HepG2 (cell line): Measurements from ENCODE around the gene KPNA3. TPM values are rescaled to one million over a fixed set of nuclear protein-coding genes. Genes with fewer than 3 reads are reported as not detected.

Experiments used
- AGO1 ChIP-seq: fragments of 200-400 bp; formaldehyde crosslinking; IDR thresholded peaks from 2 replicates; pipeline ENCODE4 v1.6.1; 2017; ENCODE audit warnings: mild to moderate bottlenecking, low read depth, low read length, moderate library complexity; ENCODE audit not compliant: poor library complexity, severe bottlenecking
- ARID2 ChIP-seq: sonication (generic); formaldehyde crosslinking; IDR thresholded peaks from 2 replicates; pipeline ENCODE4 v1.8.1; 2022; ENCODE audit warnings: mild to moderate bottlenecking, missing genetic modification reagents, borderline replicate concordance
- ERF ChIP-seq: IDR thresholded peaks from 2 replicates; pipeline ENCODE4 v1.6.1; 2018; ENCODE audit warnings: missing biosample characterization, missing genetic modification reagents
- HNRNPH1 ChIP-seq: fragments of 200-400 bp; formaldehyde crosslinking; optimal IDR thresholded peaks from 2 replicates; pipeline ENCODE3; 2017; ENCODE audit warnings: mild to moderate bottlenecking, low read depth, low read length
- MAZ ChIP-seq, 2 experiments: sonication (generic) in 1 of 2; formaldehyde crosslinking in 1 of 2; IDR thresholded peaks; 2 replicates each; pipeline versions ENCODE4 v1.5.0 to v1.6.1; 2012 to 2020; ENCODE audit warnings: low read depth in 2 of 2, mild to moderate bottlenecking in 2 of 2, borderline replicate concordance in 1 of 2, improper control_type of control experiment in 1 of 2, low read length in 1 of 2, missing genetic modification reagents in 1 of 2, moderate library complexity in 1 of 2
- MZF1 ChIP-seq: sonication (generic); formaldehyde crosslinking; IDR thresholded peaks from 2 replicates; pipeline ENCODE4 v1.8.1; 2023; ENCODE audit warnings: mild to moderate bottlenecking, missing genetic modification reagents, borderline replicate concordance
- ZNF543 ChIP-seq: sonication (generic); formaldehyde crosslinking; IDR thresholded peaks from 2 replicates; pipeline ENCODE4 v1.4.0; 2020; ENCODE audit warnings: mild to moderate bottlenecking, missing genetic modification reagents
- polyA plus RNA-seq, 8 experiments: library from polyadenylated mRNA; depleted of rRNA in 3 of 8; stranded (reverse) in 7 of 8; unstranded in 1 of 8; fragments of >200 nt; fragmentation: Illumina TruSeq in 4 of 8; extraction: Trizol in 4 of 8; gene quantifications; 2 replicates each; pipeline versions ENCODE4 v1.2.1 to v1.2.3, GENCODE V29; 2011 to 2016; ENCODE audit warnings: low read depth in 4 of 8, missing spikeins in 1 of 8, mixed read lengths in 1 of 8; ENCODE audit not compliant: insufficient read depth in 1 of 8
- total RNA-seq, 5 experiments: library from RNA; depleted of rRNA; stranded (reverse); fragments of >200 nt; fragmentation: Illumina TruSeq; extraction: Trizol; gene quantifications; 2 replicates each; pipeline ENCODE4 v1.2.3, GENCODE V29; 2016; ENCODE audit warnings: low read depth in 1 of 5
- TF ChIP-seq, protein P1 (sequence below): sonication (generic); formaldehyde crosslinking; IDR thresholded peaks from 2 replicates; pipeline ENCODE4 v1.8.0; 2022; ENCODE audit warnings: mild to moderate bottlenecking, missing genetic modification reagents, moderate library complexity
- TF ChIP-seq, protein P2 (sequence below): sonication (generic); formaldehyde crosslinking; IDR thresholded peaks from 2 replicates; pipeline ENCODE4 v1.8.0; 2022; ENCODE audit warnings: low read depth, missing genetic modification reagents
- TF ChIP-seq, protein P3 (sequence below): sonication (generic); formaldehyde crosslinking; IDR thresholded peaks from 2 replicates; pipeline ENCODE4 v1.9.0; 2022; ENCODE audit warnings: missing genetic modification reagents, mild to moderate bottlenecking, borderline replicate concordance
- TF ChIP-seq, protein P4 (sequence below): fragments of 450-650 bp; IDR thresholded peaks from 2 replicates; pipeline ENCODE4 v1.6.1; 2017
- TF ChIP-seq, protein P5 (sequence below): sonication (generic); formaldehyde crosslinking; IDR thresholded peaks from one replicate; pipeline ENCODE4 v1.5.1; 2020; ENCODE audit warnings: mild to moderate bottlenecking, missing genetic modification reagents; ENCODE audit errors: not compliant biosample characterization
- TF ChIP-seq, protein P6 (sequence below): sonication (generic); formaldehyde crosslinking; IDR thresholded peaks from 2 replicates; pipeline ENCODE4 v1.8.1; 2023; ENCODE audit warnings: mild to moderate bottlenecking, missing genetic modification reagents, borderline replicate concordance

Gene KPNA3
- total and polyA plus RNA-seq, 2 of the 13 experiments (the other 11 are each of a cell fraction or from before 2014, with no cell fraction given) = 13.0 to 28.9 TPM

DNA sequence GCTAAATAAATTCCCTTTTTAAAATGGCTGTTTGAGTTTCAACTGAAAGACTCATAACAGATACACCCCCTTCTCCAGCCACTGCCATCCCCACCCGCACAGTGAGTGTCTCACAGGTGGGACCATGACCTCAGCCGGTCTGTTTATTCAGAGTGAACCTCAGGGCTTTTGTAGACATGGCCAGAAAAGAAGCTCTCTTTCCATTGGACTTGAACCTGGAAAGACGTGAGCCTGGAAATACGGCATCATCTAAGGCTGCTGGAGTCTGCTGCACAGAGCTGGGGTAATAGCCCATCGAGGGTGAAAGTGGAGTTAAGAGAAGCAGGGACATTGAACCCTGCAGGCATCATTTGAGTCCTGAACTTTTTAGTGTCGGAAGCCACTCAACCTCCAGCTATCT lies 15.2 kb upstream of the KPNA3 start (continued):
- TF ChIP-seq, protein P1, sequence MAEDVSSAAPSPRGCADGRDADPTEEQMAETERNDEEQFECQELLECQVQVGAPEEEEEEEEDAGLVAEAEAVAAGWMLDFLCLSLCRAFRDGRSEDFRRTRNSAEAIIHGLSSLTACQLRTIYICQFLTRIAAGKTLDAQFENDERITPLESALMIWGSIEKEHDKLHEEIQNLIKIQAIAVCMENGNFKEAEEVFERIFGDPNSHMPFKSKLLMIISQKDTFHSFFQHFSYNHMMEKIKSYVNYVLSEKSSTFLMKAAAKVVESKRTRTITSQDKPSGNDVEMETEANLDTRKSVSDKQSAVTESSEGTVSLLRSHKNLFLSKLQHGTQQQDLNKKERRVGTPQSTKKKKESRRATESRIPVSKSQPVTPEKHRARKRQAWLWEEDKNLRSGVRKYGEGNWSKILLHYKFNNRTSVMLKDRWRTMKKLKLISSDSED (CRISPR knock-in tag) = no peak
- TF ChIP-seq, protein P2, sequence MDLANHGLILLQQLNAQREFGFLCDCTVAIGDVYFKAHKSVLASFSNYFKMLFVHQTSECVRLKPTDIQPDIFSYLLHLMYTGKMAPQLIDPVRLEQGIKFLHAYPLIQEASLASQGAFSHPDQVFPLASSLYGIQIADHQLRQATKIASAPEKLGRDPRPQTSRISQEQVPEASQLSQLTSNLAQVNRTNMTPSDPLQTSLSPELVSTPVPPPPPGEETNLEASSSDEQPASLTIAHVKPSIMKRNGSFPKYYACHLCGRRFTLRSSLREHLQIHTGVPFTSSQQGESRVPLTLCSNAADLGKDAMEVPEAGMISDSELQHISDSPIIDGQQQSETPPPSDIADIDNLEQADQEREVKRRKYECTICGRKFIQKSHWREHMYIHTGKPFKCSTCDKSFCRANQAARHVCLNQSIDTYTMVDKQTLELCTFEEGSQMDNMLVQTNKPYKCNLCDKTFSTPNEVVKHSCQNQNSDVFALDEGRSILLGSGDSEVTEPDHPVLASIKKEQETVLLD (CRISPR knock-in tag) = no peak
- no peak for TF ChIP-seq MAZ (IDR thresholded peaks at IDR 0.05; ENCODE audit: borderline replicate concordance, low read depth, low read length)
- TF ChIP-seq MAZ (CRISPR knock-in tag; IDR thresholded peaks at IDR 0.05; ENCODE audit: low read depth) = no peak
- TF ChIP-seq, protein P3, sequence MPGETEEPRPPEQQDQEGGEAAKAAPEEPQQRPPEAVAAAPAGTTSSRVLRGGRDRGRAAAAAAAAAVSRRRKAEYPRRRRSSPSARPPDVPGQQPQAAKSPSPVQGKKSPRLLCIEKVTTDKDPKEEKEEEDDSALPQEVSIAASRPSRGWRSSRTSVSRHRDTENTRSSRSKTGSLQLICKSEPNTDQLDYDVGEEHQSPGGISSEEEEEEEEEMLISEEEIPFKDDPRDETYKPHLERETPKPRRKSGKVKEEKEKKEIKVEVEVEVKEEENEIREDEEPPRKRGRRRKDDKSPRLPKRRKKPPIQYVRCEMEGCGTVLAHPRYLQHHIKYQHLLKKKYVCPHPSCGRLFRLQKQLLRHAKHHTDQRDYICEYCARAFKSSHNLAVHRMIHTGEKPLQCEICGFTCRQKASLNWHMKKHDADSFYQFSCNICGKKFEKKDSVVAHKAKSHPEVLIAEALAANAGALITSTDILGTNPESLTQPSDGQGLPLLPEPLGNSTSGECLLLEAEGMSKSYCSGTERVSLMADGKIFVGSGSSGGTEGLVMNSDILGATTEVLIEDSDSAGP (CRISPR knock-in tag) = no peak
- no peak for TF ChIP-seq HNRNPH1
- no peak for TF ChIP-seq AGO1
- peak; percentile 41; the same call in 1 of the 2 replicates for TF ChIP-seq ERF (CRISPR knock-in tag)
- TF ChIP-seq, protein P4, sequence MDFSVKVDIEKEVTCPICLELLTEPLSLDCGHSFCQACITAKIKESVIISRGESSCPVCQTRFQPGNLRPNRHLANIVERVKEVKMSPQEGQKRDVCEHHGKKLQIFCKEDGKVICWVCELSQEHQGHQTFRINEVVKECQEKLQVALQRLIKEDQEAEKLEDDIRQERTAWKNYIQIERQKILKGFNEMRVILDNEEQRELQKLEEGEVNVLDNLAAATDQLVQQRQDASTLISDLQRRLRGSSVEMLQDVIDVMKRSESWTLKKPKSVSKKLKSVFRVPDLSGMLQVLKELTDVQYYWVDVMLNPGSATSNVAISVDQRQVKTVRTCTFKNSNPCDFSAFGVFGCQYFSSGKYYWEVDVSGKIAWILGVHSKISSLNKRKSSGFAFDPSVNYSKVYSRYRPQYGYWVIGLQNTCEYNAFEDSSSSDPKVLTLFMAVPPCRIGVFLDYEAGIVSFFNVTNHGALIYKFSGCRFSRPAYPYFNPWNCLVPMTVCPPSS = no peak
- no peak for TF ChIP-seq ZNF543
- TF ChIP-seq, protein P5, sequence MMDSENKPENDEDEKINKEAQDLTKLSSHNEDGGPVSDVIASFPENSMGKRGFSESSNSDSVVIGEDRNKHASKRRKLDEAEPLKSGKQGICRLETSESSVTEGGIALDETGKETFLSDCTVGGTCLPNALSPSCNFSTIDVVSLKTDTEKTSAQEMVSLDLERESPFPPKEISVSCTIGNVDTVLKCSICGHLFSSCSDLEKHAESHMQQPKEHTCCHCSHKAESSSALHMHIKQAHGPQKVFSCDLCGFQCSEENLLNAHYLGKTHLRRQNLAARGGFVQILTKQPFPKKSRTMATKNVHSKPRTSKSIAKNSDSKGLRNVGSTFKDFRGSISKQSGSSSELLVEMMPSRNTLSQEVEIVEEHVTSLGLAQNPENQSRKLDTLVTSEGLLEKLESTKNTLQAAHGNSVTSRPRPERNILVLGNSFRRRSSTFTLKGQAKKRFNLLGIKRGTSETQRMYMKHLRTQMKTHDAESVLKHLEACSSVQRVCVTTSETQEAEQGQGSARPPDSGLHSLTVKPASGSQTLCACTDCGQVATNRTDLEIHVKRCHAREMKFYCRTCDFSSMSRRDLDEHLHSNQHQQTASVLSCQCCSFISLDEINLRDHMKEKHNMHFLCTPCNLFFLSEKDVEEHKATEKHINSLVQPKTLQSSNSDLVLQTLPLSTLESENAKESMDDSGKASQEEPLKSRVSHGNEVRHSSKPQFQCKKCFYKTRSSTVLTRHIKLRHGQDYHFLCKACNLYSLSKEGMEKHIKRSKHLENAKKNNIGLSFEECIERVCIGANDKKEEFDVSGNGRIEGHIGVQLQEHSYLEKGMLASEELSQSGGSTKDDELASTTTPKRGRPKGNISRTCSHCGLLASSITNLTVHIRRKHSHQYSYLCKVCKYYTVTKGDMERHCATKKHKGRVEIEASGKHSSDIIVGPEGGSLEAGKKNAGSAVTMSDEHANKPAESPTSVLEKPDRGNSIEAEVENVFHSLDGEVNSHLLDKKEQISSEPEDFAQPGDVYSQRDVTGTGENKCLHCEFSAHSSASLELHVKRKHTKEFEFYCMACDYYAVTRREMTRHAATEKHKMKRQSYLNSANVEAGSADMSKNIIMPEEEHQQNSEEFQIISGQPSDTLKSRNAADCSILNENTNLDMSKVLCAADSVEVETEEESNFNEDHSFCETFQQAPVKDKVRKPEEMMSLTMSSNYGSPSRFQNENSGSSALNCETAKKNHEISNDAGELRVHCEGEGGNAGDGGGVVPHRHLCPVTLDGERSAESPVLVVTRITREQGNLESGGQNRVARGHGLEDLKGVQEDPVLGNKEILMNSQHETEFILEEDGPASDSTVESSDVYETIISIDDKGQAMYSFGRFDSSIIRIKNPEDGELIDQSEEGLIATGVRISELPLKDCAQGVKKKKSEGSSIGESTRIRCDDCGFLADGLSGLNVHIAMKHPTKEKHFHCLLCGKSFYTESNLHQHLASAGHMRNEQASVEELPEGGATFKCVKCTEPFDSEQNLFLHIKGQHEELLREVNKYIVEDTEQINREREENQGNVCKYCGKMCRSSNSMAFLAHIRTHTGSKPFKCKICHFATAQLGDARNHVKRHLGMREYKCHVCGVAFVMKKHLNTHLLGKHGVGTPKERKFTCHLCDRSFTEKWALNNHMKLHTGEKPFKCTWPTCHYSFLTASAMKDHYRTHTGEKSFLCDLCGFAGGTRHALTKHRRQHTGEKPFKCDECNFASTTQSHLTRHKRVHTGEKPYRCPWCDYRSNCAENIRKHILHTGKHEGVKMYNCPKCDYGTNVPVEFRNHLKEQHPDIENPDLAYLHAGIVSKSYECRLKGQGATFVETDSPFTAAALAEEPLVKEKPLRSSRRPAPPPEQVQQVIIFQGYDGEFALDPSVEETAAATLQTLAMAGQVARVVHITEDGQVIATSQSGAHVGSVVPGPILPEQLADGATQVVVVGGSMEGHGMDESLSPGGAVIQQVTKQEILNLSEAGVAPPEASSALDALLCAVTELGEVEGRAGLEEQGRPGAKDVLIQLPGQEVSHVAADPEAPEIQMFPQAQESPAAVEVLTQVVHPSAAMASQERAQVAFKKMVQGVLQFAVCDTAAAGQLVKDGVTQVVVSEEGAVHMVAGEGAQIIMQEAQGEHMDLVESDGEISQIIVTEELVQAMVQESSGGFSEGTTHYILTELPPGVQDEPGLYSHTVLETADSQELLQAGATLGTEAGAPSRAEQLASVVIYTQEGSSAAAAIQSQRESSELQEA (CRISPR knock-in tag) = no peak
- no peak for TF ChIP-seq MZF1 (CRISPR knock-in tag)
- TF ChIP-seq, protein P6, sequence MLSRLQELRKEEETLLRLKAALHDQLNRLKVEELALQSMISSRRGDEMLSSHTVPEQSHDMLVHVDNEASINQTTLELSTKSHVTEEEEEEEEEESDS (CRISPR knock-in tag) = no peak
- TF ChIP-seq ARID2 (CRISPR knock-in tag) = no peak
